ENCODE results near the gene PSMA7.
A peak's percentile ranks its signal among the peaks of the same experiment; 100 is the strongest.

Gene PSMA7
- 122 to 130 reads per million in 2 donors for total RNA-seq

GRCh38 chr20:62143081-62143956 is at the start of gene PSMA7, which contains the start of gene SS18L1:
Gene PSMA7 (minus strand): TSS chr20:62143394. CDS start chr20:62143303, 91 bp downstream.
Gene SS18L1 (plus strand): TSS chr20:62143769. CDS start chr20:62143821, 52 bp downstream.
- DNase-seq, result peak; percentile 71 to 96 (median 79)

- DNase-seq, result no peak
These were observed 49.4 kb upstream of the PSMA7 start for GRCh38 chr20:62192635-62193034.

GRCh38 chr20:62191781-62192559 is 48.8 kb upstream of the PSMA7 start:
- no peak for DNase-seq

GRCh38 chr20:62190639-62191411 is 47.6 kb upstream of the PSMA7 start:
- no peak for DNase-seq

GRCh38 chr20:62186887-62187866 is 44.0 kb upstream of the PSMA7 start:
- DNase-seq, result no peak

GRCh38 chr20:62186096-62186426 is 42.9 kb upstream of the PSMA7 start:
- no peak for DNase-seq

GRCh38 chr20:62183426-62184142 is 40.4 kb upstream of the PSMA7 start:
- no peak for DNase-seq

GRCh38 chr20:62182469-62183425 is 39.6 kb upstream of the PSMA7 start, which contains the start of gene MTG2:
Gene MTG2 (plus strand): TSS chr20:62183028. CDS start chr20:62193421, 10,393 bp downstream.
- DNase-seq, result peak; percentile 83 to 97 (median 91)

- no peak for DNase-seq
These were observed 38.6 kb upstream of the PSMA7 start for GRCh38 chr20:62181808-62182207.

GRCh38 chr20:62179162-62179504 is 35.9 kb upstream of the PSMA7 start:
- no peak for DNase-seq

- DNase-seq, result no peak
These were observed 35.3 kb upstream of the PSMA7 start for GRCh38 chr20:62178316-62179161.

GRCh38 chr20:62177307-62177706 is 34.1 kb upstream of the PSMA7 start:
- DNase-seq, result no peak

- no peak for DNase-seq
These were observed 33.7 kb upstream of the PSMA7 start for GRCh38 chr20:62176866-62177265.

- no peak for DNase-seq
These were observed 32.5 kb upstream of the PSMA7 start for GRCh38 chr20:62175711-62176110.

- no peak for DNase-seq
These were observed 31.9 kb upstream of the PSMA7 start for GRCh38 chr20:62174870-62175624.

- no peak for DNase-seq
These were observed 31.0 kb upstream of the PSMA7 start for GRCh38 chr20:62174021-62174804.

- DNase-seq, result no peak
These were observed 29.5 kb upstream of the PSMA7 start for GRCh38 chr20:62172666-62173065.

All from T-helper 2 cell (primary cell).